ENCODE measurements around the gene SLCO4A1. TPM values are rescaled to one million over a fixed set of nuclear protein-coding genes. Genes with fewer than 3 reads are reported as not detected.

The SLCO4A1 gene
- total RNA-seq, 1 experiment from 2014 or later, result 27.0 TPM

- no peak overlapping the region for H3K27ac Mint-ChIP-seq (ENCODE audit: low read depth, unreplicated experiment)
- H3K27me3 Mint-ChIP-seq (ENCODE audit: insufficient read depth, unreplicated experiment), result no peaks in the 10 kb centered on the region
- no peak for DNase-seq (ENCODE audit: unreplicated experiment)
- CTCF ChIA-PET, result interaction anchor here (0.7 to 1.3 kb wide), 2 partner anchors 143 to 145 kb away, joined by 3 to 4 read pairs; no protein-coding TSS in a partner anchor
- no TSS peak for BruUV-seq (replicated peaks)
- no peaks in the 10 kb centered on the region for H3K9me3 Mint-ChIP-seq (ENCODE audit: unreplicated experiment)
- H3K4me3 Mint-ChIP-seq (ENCODE audit: unreplicated experiment), result no peak overlapping the region
- intact Hi-C loops (cut with micrococcal nuclease), result no loop called here
- H3K36me3 Mint-ChIP-seq (ENCODE audit: insufficient read depth, unreplicated experiment), result peaks cover 11% of the 10 kb centered on the region
- POLR2A ChIA-PET, result interaction anchor here (0.9 to 1.0 kb wide), 2 partner anchors 125 to 149 kb away, joined by 3 read pairs; partner anchors contain the start of gene MRGBP
- no peak for TF ChIP-seq CTCF (IDR thresholded peaks at IDR 0.05; ENCODE audit: unreplicated experiment)
- peaks cover 13% of the 10 kb centered on the region for H3K4me1 Mint-ChIP-seq (ENCODE audit: insufficient read depth, unreplicated experiment)
Observed at GRCh38 chr20:62647521-62648317, 5.4 kb downstream of the SLCO4A1 start.

DNA sequence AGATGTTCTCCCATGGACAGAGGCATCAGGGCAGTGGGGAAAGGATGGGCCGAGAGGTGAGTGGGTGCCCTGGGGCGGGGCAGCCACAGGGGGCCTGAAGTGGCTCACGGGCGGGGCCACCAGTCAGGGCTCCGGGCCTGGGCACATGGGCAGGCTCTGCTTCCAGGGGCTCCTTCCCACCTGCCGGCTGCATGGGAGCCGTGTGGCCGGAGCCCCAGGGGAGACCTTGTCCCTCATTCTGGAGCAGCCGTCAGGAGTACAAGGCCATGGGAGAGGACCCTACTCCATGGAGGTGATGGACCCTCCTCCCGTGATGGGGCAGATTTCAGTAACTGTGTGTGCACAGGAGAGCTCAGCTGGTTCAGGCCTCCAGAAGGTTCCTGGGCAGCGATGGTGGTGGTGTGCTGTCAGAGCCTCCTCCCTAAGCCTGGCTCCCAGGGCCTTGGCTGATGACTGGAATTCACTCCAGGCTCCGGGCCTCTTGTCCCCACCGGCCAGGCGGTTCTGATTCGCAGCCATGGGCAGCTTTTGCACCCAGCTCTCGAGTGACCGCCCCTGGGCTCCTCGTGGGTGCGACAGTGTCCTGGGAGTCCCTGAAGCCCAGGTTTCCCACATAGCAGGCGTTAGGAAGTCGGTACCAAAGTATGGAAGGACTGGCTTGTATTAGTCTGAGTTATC is 6.2 kb downstream of the SLCO4A1 start:
- peaks cover 13% of the 10 kb centered on the region for H3K4me1 Mint-ChIP-seq (ENCODE audit: insufficient read depth, unreplicated experiment)
- BruUV-seq (replicated peaks), result no TSS peak
- no peaks in the 10 kb centered on the region for H3K9me3 Mint-ChIP-seq (ENCODE audit: unreplicated experiment)
- TF ChIP-seq CTCF (IDR thresholded peaks at IDR 0.05; ENCODE audit: unreplicated experiment), result no peak
- ChIA-PET POLR2A (no interaction called here), CTCF (interaction anchor here (0.6 to 1.3 kb wide), 3 partner anchors 143 to 594 kb away, joined by 4 to 5 read pairs (median 4); no protein-coding TSS in a partner anchor)
- H3K36me3 Mint-ChIP-seq (ENCODE audit: insufficient read depth, unreplicated experiment), result peaks cover 11% of the 10 kb centered on the region
- H3K4me3 Mint-ChIP-seq (ENCODE audit: unreplicated experiment), result no peak overlapping the region
- H3K27ac Mint-ChIP-seq (ENCODE audit: low read depth, unreplicated experiment), result peak overlapping the region; percentile 35
- H3K27me3 Mint-ChIP-seq (ENCODE audit: insufficient read depth, unreplicated experiment), result no peaks in the 10 kb centered on the region
- intact Hi-C loops (cut with micrococcal nuclease), result no loop called here
- DNase-seq (ENCODE audit: unreplicated experiment), result no peak

- H3K27ac Mint-ChIP-seq (ENCODE audit: low read depth, unreplicated experiment), result peak overlapping the region; percentile 35
- H3K36me3 Mint-ChIP-seq (ENCODE audit: insufficient read depth, unreplicated experiment), result peaks cover 11% of the 10 kb centered on the region
- H3K4me3 Mint-ChIP-seq (ENCODE audit: unreplicated experiment), result no peak overlapping the region
- CTCF ChIA-PET, result interaction anchor here (0.6 to 1.0 kb wide), 4 partner anchors 33 to 594 kb away, joined by 3 to 5 read pairs (median 4); no protein-coding TSS in a partner anchor
- H3K4me1 Mint-ChIP-seq (ENCODE audit: insufficient read depth, unreplicated experiment), result peaks cover 17% of the 10 kb centered on the region
- TF ChIP-seq CTCF (IDR thresholded peaks at IDR 0.05; ENCODE audit: unreplicated experiment), result no peak
- H3K27me3 Mint-ChIP-seq (ENCODE audit: insufficient read depth, unreplicated experiment), result no peaks in the 10 kb centered on the region
- intact Hi-C loops (cut with micrococcal nuclease), result no loop called here
- no peak for DNase-seq (ENCODE audit: unreplicated experiment)
- H3K9me3 Mint-ChIP-seq (ENCODE audit: unreplicated experiment), result no peaks in the 10 kb centered on the region
- POLR2A ChIA-PET, result interaction anchor here (1.4 kb wide), 1 partner anchor 14 kb away, joined by 3 read pairs; no protein-coding TSS in a partner anchor
- BruUV-seq (replicated peaks), result no TSS peak
Observed at GRCh38 chr20:62649140-62649539, 6.8 kb downstream of the SLCO4A1 start.
